ENCODE data around the gene GREB1L. TPM values are rescaled to one million over a fixed set of nuclear protein-coding genes. Genes with fewer than 3 reads are reported as not detected.

Gene GREB1L
- total and polyA plus RNA-seq, 5 donors from 2014 or later: 0.05 to 0.10 TPM; not detected in 3

DNA sequence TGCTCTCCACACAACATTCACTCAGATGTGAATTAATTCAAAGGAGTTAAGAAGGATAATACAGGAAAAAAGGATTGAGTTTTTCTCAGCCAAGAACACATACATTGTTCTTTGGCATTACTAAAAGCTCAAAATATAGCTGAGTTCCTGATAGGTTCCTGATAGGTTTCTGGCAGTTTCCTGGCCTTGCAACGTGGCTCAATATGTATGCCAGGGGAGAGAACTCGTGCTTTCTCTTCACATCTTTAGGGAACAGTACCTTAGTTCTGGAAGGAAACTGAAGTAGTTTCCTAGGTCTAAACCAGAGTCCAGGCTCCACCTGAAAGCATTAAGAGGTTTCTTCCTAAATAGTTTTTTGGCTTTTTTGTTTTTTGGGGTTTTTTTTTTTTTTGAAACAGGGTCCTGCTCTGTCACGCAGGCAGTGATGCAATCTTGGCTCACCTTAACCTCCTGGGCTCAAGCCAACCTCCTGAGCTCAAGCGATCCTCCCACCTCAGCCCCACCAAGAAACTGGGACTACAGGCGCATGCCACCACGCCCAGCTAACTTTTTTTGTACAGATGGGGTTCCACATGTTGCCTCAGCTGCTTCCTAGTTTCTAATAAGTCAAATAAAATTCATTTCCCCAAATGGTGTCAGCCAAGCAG, 315.7 kb downstream of the GREB1L start:
- Histone ChIP-seq H3K4me1 (ENCODE audit: control insufficient read depth, insufficient read depth, low read length, poor library complexity, severe bottlenecking) (no peaks in the 10 kb centered on the region), H3K4me3 (ENCODE audit: low read depth, low read length) (no peak overlapping the region), H3K9me3 (ENCODE audit: control insufficient read depth in 2 of 2, low read length in 2 of 2) (no peaks in the 10 kb centered on the region), H3K27me3 (ENCODE audit: control insufficient read depth, insufficient read depth, low read length) (no peaks in the 10 kb centered on the region), H3K27ac (ENCODE audit: insufficient read depth, low read length, poor library complexity, severe bottlenecking) (no peak overlapping the region), H3K36me3 (ENCODE audit: control insufficient read depth, insufficient read depth, low read length) (peaks cover 67% of the 10 kb centered on the region)
- Mint-ChIP-seq H3K4me3 (no peak overlapping the region), H3K27ac (peak overlapping the region in 1 of 3 donors; percentile 23), H3K27me3 (no peaks in the 10 kb centered on the region), H3K9me3 (no peaks in the 10 kb centered on the region), H3K36me3 (peaks cover 25% of the 10 kb centered on the region), H3K4me1 (peaks cover 0 to 7% (median 5%) of the 10 kb centered on the region in 4 donors)
- DNase-seq (no peak), ATAC-seq (ENCODE audit: low read depth in 2 of 2) (no peak)

DNA sequence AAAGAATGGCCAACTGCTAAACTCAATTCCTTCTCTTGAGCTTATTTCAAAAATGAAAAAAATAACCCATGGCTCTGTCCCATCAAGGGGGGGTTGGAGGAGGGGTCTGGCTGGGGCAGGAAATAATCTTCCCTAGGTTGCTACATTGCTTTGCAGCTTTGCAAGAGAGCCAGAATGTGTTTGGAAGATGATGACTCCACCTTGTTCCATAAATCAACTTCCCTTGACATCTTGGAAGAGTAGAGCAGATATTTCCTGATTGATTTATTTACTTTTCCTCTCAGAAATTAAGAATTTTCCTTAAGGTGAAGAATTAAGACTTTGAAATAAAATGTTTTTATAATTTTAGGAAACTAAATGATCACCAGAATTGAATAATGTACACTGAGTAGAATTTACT, 317.2 kb downstream of the GREB1L start:
- Mint-ChIP-seq H3K27ac (no peak overlapping the region), H3K9me3 (no peaks in the 10 kb centered on the region), H3K4me1 (peaks cover 0 to 10% (median 6%) of the 10 kb centered on the region in 4 donors), H3K27me3 (no peaks in the 10 kb centered on the region), H3K4me3 (no peak overlapping the region), H3K36me3 (peaks cover 27% of the 10 kb centered on the region)
- Histone ChIP-seq H3K36me3 (ENCODE audit: control insufficient read depth, insufficient read depth, low read length) (peaks cover 75% of the 10 kb centered on the region), H3K27me3 (ENCODE audit: control insufficient read depth, insufficient read depth, low read length) (no peaks in the 10 kb centered on the region), H3K4me1 (ENCODE audit: control insufficient read depth, insufficient read depth, low read length, poor library complexity, severe bottlenecking) (no peaks in the 10 kb centered on the region), H3K9me3 (ENCODE audit: control insufficient read depth in 2 of 2, low read length in 2 of 2) (no peaks in the 10 kb centered on the region), H3K27ac (ENCODE audit: insufficient read depth, low read length, poor library complexity, severe bottlenecking) (no peak overlapping the region), H3K4me3 (ENCODE audit: low read depth, low read length) (no peak overlapping the region)
- ATAC-seq (ENCODE audit: low read depth in 2 of 2) (no peak), DNase-seq (no peak)

DNA sequence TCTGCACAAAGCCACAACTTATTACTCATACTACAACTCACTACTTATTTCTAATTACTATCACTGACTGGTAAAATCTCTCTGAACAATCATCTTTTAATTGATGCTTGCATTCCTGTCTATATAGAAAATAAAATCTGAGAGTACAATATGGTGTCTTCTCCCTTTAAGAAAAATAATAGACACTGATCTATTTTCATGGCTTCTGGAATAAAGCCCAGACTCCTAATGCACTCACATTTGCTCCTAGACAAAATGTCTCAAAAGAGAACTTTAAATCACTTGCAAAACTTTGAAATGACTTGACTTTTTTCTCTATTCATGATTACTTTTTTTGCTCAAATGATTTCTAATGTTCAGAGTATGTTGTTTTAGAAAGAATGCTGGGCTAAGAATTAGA, 329.7 kb downstream of the GREB1L start:
- H3K27me3 ChIP-seq (ENCODE audit: control insufficient read depth, insufficient read depth, low read length): no peaks in the 10 kb centered on the region
- no peak overlapping the region for H3K4me3 ChIP-seq (ENCODE audit: low read depth, low read length)
- Mint-ChIP-seq H3K36me3 (peaks cover 55% of the 10 kb centered on the region), H3K27ac (peak overlapping the region in 1 of 3 donors; percentile 32), H3K27me3 (no peaks in the 10 kb centered on the region), H3K9me3 (no peaks in the 10 kb centered on the region), H3K4me1 (peaks cover 0 to 10% (median 10%) of the 10 kb centered on the region in 4 donors), H3K4me3 (no peak overlapping the region)
- peaks cover 76% of the 10 kb centered on the region for H3K36me3 ChIP-seq (ENCODE audit: control insufficient read depth, insufficient read depth, low read length)
- no peaks in the 10 kb centered on the region for H3K9me3 ChIP-seq (ENCODE audit: control insufficient read depth in 2 of 2, low read length in 2 of 2)
- H3K4me1 ChIP-seq (ENCODE audit: control insufficient read depth, insufficient read depth, low read length, poor library complexity, severe bottlenecking): no peaks in the 10 kb centered on the region
- no peak overlapping the region for H3K27ac ChIP-seq (ENCODE audit: insufficient read depth, low read length, poor library complexity, severe bottlenecking)
- DNase-seq: no peak
- ATAC-seq (ENCODE audit: low read depth in 2 of 2): no peak

Other genes with a start within 250 kb of the GREB1L start
- gene ROCK1, start 130.4 kb upstream of the GREB1L start, total RNA-seq: 125 TPM
- 10 to 100 TPM; 26.9 to 32.8 (median 29.1) TPM for gene ROCK1, start 130.4 kb upstream of the GREB1L start, polyA plus RNA-seq